Measurements from ENCODE around the gene ZNF385C.

Gene ZNF385C

DNA sequence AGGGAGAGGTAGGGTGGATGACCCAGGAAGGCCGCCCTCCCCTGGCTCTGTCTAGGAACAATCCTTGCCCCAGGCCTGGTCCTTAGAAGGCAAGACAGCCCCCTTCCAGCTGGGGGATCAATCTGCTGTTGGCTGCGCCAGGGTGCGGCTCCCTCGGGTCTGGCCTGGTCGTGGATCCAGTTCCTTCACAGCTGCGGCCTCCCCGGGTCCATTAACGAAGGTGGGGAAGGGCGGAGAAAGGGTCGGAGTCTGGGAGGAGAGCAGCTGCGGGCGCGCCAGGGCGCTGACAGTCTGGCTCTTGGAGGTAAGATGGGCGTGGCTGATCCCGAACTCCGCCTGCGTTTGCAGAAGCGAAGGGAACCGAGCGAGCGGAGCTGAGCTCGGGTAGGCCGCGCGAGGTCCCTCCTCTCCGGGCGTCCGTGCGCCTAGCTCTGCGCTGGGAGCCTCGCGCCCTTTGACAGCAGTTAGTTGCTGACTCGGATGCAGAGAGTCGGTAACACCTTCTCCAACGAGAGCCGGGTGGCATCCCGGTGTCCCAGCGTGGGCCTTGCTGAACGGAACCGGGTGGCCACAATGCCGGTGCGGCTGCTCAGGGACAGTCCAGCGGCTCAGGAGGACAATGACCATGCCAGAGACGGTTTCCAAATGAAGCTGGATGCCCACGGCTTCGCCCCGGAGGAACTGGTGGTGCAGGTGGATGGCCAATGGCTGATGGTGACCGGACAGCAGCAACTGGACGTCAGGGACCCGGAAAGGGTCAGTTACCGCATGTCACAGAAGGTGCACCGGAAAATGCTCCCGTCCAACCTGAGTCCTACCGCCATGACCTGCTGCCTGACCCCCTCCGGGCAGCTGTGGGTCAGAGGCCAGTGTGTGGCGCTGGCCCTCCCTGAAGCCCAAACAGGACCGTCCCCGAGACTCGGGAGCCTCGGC lies 24.4 kb upstream of the ZNF385C start, which contains the start of gene HSPB9:
TSS of gene HSPB9 (plus strand) at position 434 of the 933 bp plus-strand sequence. CDS start at position 481, 47 bp downstream.
- FAIRE-seq = no peak

DNA sequence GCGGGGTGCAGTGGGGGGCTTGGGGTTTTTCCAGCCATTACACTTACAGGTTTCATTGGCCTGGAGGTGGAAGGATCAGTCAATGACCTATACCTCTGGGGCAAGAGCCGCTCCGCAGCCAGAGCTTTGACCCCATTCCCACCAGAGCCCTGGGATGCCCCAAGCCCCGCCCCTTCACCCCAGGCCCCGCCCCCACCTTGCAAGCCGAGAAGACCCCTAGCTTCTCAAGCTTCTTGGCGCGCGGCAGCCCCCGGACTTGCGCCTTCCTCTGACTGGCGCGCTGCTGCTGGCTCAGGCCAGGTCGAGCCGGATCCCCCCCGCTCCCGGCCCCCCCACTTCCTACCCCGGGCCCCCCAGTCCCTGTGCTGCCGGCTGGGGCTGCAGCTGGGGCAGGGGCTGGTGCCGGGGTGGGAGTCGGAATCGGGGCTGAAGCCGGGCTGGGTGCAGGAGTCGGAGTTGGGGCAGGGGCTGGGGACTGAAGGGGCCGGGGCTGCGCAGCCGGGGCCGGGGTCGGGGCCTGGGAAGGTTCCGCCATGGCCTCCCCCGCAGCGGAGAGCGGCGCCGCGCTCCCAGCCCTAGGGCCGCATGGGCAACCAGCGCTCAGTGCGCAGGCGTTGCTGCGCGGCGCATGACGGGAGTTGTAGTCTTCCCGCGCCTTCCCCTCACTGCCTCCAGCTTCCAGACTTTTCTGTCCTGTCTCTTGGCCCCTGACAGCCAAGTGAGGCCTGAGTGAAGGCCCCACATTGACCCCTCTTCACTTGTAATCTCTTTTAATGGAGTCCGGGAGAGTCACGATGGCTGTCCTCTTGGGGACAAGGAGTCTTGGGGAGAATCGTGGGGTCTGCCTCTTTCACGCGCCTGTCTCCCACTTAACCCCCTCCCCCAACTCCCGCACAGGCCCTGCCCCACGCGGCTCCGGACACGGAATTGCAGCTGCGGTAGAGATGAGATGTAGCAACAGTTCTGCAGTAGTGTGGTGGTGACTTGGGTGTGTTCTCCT lies 22.8 kb upstream of the ZNF385C start, which contains the start of gene KAT2A:
TSS of gene KAT2A (minus strand) at position 598 of the 1,000 bp plus-strand sequence. CDS start at position 535, 63 bp downstream.
- FAIRE-seq = no peak

DNA sequence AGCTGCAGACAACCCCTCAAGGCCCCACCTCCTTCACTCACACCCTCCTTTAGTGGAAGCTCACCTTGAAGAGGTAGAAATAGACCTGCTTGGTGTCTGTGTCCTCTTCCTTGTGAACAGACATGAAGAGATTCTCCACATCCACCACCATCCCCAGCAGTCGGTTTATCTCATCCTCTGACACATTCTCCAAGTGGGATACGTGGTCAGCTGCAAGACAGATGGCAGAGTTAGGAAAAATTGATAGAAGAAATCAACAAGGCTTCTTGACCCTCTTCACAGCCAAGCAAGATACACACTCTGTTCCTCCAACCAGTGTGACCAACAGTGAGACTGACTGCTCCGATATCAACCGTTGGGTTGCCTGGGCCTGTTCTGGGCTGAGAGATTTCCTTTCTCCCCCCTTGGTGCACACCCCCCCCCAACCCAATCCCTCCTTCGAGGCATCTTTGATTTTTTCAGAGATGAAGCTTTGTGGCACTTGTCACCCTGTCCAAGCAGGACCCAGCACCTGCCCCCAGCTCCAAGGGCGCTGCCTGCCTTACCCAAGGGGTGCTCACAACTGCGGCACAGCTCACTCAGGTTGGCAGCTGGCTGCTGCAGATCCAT lies 22.0 kb upstream of the ZNF385C start:
- no peak for FAIRE-seq

DNA sequence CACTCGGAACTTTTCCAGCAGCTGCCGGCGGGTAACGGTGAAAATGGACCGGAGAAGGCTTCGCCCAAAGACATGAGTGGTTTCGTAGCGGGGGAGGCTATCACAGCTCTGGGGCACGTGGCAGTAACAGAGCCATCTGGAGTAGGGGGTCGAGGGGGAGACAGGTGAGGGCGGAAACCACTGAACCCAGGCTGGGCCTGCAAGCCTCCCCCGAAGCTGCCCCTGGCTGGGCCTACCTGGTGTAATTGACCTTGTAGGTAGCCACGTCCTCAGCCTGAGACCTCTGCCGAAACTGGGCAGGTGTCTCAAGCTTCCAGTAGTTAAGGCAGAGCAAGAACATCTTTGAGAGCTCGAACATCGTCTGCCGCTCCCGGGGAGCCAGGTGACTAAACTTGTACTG lies 21.0 kb upstream of the ZNF385C start:
- FAIRE-seq = no peak

DNA sequence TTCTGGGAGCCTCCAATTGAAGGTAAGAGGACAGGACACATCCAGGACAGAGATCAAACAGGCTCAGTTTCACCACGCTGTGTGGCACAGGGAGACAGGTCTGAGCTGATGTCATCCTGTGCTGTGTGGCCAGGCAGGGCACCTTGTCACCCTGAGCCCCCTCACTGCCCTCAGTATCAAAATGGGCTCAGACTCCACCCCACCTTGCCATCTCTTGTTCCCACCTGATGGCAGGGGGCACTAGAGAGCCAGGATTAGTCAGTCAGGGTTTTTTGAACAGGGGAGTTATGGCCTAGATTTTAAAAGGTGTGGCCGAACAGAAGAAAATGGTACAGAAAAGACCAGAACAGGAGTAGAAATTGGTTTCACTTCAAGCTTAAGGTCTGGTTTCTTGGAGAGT lies 20.3 kb upstream of the ZNF385C start:
- no peak for FAIRE-seq

DNA sequence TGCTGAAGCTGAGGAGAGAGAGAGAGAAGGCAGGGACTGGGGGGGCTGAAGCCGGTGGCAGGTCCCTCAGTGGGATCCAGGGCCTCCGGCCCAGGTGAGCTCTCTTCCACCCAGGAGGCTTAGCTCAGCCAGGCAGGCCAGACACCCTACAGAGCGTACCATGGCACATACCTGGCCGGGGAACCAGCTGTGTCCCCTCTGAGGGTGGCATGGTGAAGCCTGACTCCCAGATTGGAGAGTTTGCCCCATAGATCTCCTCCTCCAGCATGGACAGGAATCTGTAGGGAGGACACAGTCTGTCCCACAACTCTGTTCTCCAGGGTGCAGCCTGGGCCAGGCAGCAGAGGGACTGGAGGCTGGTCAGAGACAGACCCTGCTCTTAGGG lies 19.8 kb upstream of the ZNF385C start:
- FAIRE-seq = no peak

DNA sequence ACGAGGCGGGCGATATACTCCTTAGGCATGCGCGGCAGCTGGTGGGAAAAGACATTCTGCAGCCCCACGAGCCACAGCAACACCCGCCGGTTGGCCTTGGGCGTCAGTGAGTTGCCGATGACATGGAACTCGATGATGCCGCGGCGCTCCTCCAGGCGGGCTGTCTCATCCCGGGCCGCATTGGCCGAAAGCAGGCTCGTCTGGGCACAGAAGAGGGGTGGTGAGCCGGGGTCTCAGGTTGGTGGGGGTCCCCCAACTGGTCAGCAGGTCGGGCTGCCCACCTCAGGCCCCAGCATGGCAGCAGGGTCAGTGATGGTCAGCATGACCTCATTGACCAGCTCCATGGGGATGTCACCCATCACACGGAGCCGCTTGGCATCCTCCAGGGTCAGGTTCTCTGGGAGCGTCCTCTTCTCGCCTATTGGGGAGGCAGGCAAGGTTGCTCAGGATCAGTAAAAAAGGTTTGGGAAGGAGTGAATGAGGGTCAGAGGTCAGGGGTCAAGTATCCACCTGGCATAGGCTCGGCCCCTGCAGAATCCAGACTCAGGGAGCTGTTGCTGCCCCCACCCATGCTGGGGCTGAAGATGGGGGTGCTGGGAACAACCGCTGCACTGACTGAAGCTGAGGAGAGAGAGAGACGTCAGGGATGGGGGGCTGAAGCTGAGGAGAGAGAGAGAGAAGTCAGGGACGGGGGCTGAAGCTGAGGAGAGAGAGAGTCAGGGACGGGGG lies 19.3 kb upstream of the ZNF385C start:
- FAIRE-seq = no peak

DNA sequence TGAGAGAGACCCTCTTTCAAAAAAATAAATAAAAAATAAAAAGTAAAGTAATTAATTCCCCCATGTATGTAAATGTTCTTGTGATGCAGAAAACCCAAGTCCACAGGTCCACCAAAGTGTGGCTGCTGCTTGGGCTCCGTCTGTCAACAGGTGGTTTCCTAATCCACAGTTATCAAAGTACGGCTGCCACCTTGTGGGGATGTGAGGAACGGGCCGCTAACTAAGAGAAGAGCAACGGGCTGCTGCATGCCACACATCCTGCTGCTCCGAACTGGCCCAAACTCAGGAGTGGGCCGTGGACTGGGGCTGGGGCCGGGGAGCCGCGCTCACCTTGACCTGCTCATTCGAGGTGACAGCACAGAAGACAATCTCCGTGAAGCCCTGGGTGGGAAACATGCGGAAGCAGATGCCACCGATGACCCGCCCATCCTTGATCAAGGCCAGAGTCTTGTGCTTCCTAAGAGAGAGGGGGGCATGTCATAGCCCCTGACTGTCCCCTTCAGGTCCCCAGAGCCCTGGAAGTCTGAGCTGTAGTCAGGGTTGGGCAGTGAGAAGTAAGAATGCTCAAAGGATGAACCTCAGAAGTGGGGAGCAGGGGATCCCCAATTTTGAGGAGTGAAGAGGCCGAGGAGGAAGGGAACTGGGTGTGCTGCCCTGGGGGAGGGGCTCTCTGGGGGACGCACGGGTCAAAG lies 18.6 kb upstream of the ZNF385C start:
- peak; percentile 91 for FAIRE-seq

DNA sequence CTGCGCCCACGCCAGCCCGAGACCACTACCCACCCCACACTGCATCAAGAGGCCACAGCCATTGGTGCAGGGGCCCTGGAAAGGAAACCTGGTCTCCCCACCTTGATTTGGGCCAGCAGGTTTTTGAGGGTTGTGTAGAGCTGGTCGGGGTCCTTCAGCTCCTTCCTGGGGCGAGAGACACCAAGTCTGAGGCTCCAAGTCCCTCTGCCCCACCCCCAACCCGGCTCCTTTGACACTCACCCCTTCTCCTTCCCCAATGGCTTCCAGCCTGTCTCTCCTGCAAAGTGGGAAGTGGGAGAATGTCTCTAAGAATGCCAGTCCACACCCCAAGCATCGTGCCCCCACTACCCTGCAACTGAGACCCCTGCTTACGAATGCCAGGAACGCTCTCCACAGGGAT lies 15.8 kb upstream of the ZNF385C start:
- no peak for FAIRE-seq

DNA sequence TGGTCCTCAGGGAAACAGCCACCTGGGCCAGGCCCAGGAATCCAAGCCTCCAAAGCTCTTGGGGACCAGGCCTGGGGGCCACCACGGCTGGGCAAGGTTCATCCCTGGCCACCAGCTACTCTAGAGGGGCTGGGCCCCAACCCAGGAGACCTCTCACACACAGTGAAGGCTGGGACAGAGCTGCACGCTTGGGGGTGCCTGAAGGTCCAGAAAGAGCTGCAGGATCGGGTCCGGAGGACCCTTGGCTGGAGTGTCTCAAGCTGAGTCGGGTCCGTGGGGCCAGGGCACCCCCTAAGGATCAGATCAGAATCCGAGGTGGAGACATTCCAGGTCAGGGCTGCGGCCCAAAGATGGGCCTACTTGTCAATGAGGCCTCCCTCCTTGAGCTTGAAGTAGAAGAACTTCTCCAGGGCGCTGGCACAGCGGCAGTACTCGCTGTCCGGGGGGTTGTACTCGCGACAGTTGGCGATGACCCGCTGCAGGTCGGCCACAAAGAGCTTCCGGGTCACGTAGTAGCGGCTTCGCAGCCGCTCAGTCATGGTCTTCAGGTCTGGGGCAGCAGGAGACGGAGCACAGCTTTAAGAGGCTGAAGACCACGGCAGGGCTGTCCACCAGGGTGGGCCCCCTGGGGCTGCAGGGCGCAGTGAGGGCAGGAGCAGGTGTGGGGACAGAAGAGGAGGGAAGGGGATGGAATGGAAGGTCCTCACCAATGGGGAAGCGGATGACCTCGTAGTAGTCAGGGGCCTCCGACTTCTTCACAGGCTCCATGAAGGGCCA lies 15.2 kb upstream of the ZNF385C start:
- no peak for FAIRE-seq

DNA sequence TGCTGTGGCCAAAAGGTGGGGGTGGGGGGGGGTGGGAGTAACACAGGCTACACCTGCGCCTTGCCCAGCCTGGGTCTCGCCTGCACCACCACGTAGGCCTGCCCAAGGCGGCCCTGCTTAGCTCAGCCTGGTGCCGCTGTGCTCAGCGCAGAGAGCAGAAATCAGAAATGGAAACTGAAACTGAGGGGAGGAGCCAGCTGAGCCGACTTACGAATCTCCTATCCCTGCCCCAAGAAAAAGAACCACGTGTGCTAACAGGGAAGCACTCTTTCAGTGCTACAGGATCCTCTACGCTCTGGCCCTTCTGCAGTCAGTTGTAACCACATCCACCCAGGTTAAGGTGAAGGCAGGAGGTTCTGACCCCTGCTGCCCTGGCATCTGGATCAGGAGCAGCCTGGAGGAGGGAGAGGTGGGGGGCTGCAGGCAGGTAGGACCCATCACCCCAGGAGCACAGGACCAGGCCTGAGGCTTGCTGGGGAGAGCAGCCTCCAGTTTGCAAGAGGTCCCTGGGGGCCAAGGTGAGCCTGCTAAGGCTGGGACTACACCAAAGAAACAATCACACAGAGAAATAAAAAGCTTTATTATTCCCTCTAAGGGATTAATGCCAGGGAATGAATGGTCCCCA lies 14.4 kb upstream of the ZNF385C start, which contains the start of gene DHX58:
TSS of gene DHX58 (minus strand) at position 163 of the 625 bp plus-strand sequence. CDS start 822 bp downstream, outside the sequence.
- peak; percentile 68 for FAIRE-seq

DNA sequence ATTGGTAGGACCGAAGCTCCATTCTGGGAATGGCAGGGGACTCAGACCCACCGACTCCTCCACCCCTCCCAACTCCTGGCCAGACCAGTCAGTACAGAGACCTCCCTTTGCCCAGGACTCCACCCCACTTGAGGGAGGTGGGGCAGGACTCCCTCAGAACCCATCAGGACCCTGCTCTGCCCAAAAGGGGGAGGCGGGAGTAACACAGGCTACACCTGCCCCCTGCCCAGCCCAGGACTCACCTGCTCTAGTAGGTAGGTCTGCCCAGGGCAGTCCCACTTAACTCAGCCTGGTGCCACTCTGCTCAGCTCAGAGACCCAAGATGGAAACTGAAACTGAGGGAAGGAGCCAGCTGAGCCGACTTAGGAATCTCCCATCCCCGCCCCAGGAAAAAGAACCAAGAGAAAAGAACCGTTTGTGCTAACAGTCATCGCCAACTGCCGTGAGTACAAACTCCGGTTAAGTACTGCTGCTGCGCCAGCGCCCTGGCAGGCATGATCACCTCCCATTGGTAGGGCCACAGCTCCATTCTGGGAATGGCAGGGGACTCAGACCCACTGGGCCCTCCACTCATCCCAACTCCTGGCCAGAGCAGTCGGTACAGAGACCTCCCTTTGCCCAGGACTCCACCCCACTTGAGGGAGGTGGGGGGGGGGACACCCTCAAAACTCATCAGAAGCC lies 13.7 kb upstream of the ZNF385C start:
- FAIRE-seq = no peak

DNA sequence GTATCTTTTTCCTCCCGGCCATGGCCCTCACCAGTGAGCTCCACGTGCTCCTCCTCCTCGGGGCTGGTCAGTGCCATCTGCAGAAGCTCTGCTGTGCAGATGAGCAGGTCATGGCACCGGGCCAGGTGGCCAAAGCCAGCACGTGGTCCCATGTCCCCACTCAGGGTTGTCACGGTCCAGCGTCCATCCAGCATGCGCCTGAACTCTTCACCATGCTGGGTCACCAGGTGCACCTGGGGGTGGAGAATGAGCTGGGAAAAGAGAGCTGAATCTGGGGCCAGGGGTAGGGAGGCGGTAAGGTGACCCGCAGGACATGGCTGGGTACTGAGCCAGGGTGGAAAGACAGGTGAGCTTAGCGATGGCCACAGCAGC lies 13.0 kb upstream of the ZNF385C start:
- no peak for FAIRE-seq

DNA sequence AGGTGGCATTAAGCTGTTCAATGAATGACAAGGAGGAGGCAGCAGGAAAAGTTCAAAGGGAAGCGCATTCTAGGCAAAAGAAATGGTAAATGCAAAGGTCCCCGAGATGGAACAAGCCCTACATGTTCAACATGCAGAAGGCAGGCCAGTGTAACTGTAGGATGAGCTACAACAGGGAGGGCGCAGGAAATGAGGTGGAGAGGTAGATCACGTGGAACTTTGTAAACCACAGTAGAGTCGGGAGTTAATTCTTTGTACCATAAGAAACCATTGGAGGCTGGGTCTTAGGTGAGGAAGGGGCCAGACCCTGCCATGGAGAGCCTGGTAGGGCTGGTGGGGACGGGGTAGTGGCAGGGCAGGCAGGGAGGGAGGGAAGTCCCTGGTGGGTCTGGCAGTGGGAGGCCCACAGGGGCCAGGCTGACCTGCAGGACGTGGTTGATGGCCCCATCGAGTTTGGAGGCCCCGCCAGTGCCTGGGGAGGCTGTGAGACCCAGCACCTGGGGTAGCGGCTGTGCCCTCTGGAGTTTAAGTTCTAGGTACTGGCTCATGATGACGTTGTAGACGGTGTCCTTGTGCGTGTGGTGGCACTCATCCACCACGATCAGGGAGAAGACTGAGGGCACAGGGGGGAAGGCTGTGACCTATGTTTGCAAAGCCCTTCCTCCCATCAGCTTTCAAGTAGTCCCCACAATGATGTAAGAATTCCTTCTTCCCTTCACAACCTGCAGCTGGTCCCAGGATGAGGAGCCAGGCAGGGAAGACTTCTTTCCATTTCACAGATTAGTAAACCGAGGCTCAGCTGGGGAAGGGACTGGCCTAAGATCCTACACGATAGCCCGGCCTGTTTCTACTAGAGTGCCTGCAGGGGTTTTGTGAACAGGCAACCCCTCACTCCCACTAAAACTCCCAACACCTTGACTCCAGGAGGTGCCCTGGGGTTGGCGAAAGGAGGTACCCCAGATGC lies 12.3 kb upstream of the ZNF385C start:
- no peak for FAIRE-seq

DNA sequence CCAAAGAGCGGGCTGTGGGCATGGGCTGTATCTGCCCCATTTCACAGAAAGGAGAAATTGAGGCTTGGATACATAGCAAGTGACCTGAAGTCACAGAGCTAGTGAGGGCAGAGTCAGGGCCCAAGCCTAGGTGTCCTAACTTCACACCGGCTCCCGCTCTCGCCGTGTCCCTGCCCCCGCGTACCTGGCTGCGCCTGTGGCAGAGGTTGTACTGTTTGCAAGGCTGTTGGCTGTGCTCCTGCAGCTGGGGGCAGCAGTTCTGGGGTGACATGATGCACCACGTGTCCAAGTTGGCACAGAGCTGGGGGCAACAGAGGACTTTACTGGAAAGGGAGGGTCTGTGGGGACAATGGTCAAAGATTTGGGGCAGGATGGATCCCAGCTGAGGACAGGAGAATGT lies 10.8 kb upstream of the ZNF385C start:
- no peak for FAIRE-seq

DNA sequence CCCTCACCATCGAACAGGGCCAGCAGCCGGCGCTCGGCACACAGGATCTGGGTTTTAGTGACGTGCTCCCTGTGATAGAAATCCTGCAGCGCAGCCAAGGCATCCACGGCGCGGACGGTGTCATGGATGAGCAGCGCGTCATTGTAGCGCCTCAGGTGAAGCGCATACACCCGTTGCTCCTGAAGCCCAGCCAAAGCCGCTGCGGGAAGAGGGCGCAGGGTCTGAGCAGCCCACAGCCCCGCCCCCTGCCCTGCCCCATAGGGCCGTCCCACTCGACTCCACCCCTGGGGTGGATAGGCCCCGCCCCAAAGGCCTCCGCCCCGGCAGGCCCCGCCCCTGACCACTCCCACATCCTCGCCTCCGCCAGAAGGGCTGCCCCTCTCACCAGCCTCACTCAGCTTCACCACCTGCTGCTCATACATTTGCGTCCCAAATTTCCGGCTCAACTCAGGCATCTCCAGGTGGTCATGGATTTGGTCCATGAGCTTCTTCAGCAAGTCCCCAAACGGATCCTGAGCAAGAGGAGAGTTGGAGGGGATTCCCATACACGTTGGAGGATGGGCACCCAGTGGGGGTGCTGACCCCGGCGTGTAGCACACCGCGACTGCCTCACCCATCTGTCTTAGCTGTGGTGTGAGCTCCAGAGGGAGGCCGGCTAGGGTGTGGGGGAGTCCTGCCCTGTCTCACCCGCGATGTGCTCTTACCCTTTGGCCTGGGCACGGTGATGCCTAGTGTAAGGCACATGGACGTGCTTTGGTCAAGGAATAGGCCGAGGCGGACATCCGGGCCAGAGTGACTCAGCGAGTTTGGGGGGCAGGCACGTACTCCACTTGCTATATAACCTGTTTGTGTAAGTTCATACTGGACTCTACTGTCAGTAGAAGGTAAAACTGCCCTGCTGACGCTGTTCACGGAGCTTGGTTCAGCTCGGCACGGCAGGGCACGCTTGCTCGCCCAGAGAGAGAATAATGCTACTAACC lies 9.6 kb upstream of the ZNF385C start:
- no peak for FAIRE-seq

DNA sequence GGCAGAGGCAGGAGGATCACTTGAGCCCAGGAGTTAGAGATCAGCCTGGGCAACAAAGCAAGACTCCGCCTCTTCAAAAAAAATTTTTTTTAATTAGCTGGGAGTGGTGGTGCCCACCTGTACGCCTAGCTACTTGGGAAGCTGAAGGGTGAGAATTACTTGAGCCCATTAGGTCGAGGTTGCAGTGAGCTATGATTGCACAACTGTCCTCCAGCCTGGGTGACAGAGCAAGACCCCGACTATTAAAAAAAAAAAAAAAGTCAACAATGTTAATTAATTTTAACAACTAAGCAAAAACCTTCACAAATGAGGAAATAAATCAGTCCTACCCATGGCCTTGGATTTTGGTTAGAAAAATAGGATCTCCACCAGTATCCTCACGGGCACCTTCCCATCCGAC lies 8.9 kb upstream of the ZNF385C start:
- FAIRE-seq = no peak
